ENCODE measurements around the gene CPA1. TPM values are rescaled to one million over a fixed set of nuclear protein-coding genes. Genes with fewer than 3 reads are reported as not detected.

CPA1 gene
- total and polyA plus RNA-seq, 2 of the 4 experiments (the other 2 are of a cell fraction) = not detected

- TF ChIP-seq MAZ (IDR thresholded peaks at IDR 0.05; ENCODE audit: borderline replicate concordance, low read depth, low read length) (no peak), CHD1 (IDR thresholded peaks at IDR 0.05; ENCODE audit: low read depth, low read length) (no peak)
These were observed 7.7 kb upstream of the CPA1 start (continued) for GRCh38 chr7:130372402-130373165.

GRCh38 chr7:130374507-130374906 is 5.8 kb upstream of the CPA1 start:
- ChIA-PET CTCF (no interaction called here), POLR2A (ENCODE audit: unreplicated experiment) (no interaction called here)
- in situ Hi-C loops (cut with MboI; ENCODE audit: low sequenced_read_pairs) (no loop called here), dilution Hi-C loops (cut with HindIII; ENCODE audit: low sequenced_read_pairs, unreplicated experiment) (no loop called here), intact Hi-C loops (cut with micrococcal nuclease) (no loop called here)
- H2BK5ac ChIP-seq (ENCODE audit: low read depth, low read length, poor library complexity, severe bottlenecking) = peak overlapping the region; percentile 97
- no peak overlapping the region for H3K4me2 ChIP-seq (ENCODE audit: low read depth, low read length)
- H3K4me1 ChIP-seq (ENCODE audit: control insufficient read depth, insufficient read depth, low read length) = peaks cover 35% of the 10 kb centered on the region
- peak overlapping the region; percentile 86 for H3K56ac ChIP-seq (ENCODE audit: extremely low read depth, insufficient read depth, low read length)
- peak overlapping the region; percentile 100 for H3K4ac ChIP-seq (ENCODE audit: low read depth, low read length)
- no CpG with 5 or more reads among the region's 6 CpGs for WGBS, 2 experiments (ENCODE audit: extremely low coverage in 2 of 2, insufficient read length in 1 of 2)
- H3K27ac ChIP-seq (ENCODE audit: insufficient read depth, low read length) = peak overlapping the region; percentile 93
- H2BK20ac ChIP-seq (ENCODE audit: low read depth, low read length) = peak overlapping the region; percentile 100
- no peak for TF ChIP-seq MAZ (IDR thresholded peaks at IDR 0.05; ENCODE audit: borderline replicate concordance, low read depth, low read length)
- no peak for TF ChIP-seq POLR2A (IDR thresholded peaks at IDR 0.05; ENCODE audit: low read depth, low read length)
- no peak for TF ChIP-seq RFX5 (IDR thresholded peaks at IDR 0.05; ENCODE audit: low read depth, low read length)
- no peak for TF ChIP-seq MXI1 (IDR thresholded peaks at IDR 0.05; ENCODE audit: borderline replicate concordance, low read depth, low read length)
- no peak for TF ChIP-seq SMC3 (IDR thresholded peaks at IDR 0.05; ENCODE audit: low read depth, low read length)
- no peak for TF ChIP-seq CHD1 (IDR thresholded peaks at IDR 0.05; ENCODE audit: low read depth, low read length)
- no peak for TF ChIP-seq CTCF (conservative IDR thresholded peaks at IDR 0.05; ENCODE audit: low read depth, low read length)
- no peak for TF ChIP-seq CEBPB (IDR thresholded peaks at IDR 0.05; ENCODE audit: low read depth, low read length)
- TF ChIP-seq MAFK (IDR thresholded peaks at IDR 0.05; ENCODE audit: low read depth, low read length) = no peak
- no peak for TF ChIP-seq ELK1 (IDR thresholded peaks at IDR 0.05; ENCODE audit: borderline replicate concordance, low read depth, low read length)
- TF ChIP-seq RCOR1 (IDR thresholded peaks at IDR 0.05; ENCODE audit: insufficient replicate concordance, low read length) = no peak
- TF ChIP-seq RAD21 (IDR thresholded peaks at IDR 0.05; ENCODE audit: low read length) = no peak
- no peak for DNase-seq
- peaks cover 4% of the 10 kb centered on the region; the same call in 1 of the 2 replicates for H3K9me3 ChIP-seq (ENCODE audit: control insufficient read depth, insufficient read depth, low read length)
- BruUV-seq (replicated peaks) = no TSS peak
- peak overlapping the region; percentile 96 to 97 for H4K8ac ChIP-seq (ENCODE audit: low read depth in 2 of 2, low read length in 2 of 2)
- H3K14ac ChIP-seq (replicated peaks; ENCODE audit: low read depth, low read length) = peak overlapping the region; percentile 99
- no peaks in the 10 kb centered on the region for H3K36me3 ChIP-seq (ENCODE audit: control insufficient read depth, insufficient read depth, low read length)
- H2BK120ac ChIP-seq (ENCODE audit: low read depth, low read length) = peak overlapping the region; percentile 100
- ATAC-seq (ENCODE audit: low read depth) = no peak
- H2AK5ac ChIP-seq (ENCODE audit: low read depth, low read length) = peak overlapping the region; percentile 99
- no peaks in the 10 kb centered on the region for H3K27me3 ChIP-seq (ENCODE audit: control insufficient read depth, insufficient read depth, low read length)
- peaks cover 34% of the 10 kb centered on the region for H3K9me1 ChIP-seq (ENCODE audit: insufficient read depth, low read length)
- no peak overlapping the region for H3K4me3 ChIP-seq (ENCODE audit: insufficient read depth, low read depth, low read length)
- H2AK9ac ChIP-seq (replicated peaks; ENCODE audit: low read depth, low read length, poor library complexity) = peak overlapping the region; percentile 91
- peaks cover 0 to 22% of the 10 kb centered on the region in 2 experiments; a peak in 1 of 4 replicates for H3K79me1 ChIP-seq (ENCODE audit: low read depth in 1 of 2, low read length in 2 of 2)
- H2BK15ac ChIP-seq (ENCODE audit: low read depth, low read length) = peak overlapping the region; percentile 100
- peak overlapping the region; percentile 98 for H3K23ac ChIP-seq (ENCODE audit: low read depth, low read length)
- H2AFZ ChIP-seq (replicated peaks; ENCODE audit: low read length, poor library complexity) = peak overlapping the region; percentile 89
- H4K20me1 ChIP-seq (ENCODE audit: insufficient read depth, low read length) = no peaks in the 10 kb centered on the region
- peak overlapping the region; percentile 100 for H4K91ac ChIP-seq (ENCODE audit: insufficient read depth, low read depth, low read length)
- peak overlapping the region; percentile 92 for H4K5ac ChIP-seq (ENCODE audit: low read depth, low read length)
- peak overlapping the region; percentile 98 for H3K18ac ChIP-seq (ENCODE audit: low read depth, low read length)
- peak overlapping the region; percentile 45 for H3K9ac ChIP-seq (ENCODE audit: low read depth, low read length)

Measured in IMR-90 (cell line).